HT1080 (cell line): ENCODE results near the gene NLRP11. TPM values are rescaled to one million over a fixed set of nuclear protein-coding genes. Genes with fewer than 3 reads are reported as not detected.
"Not testable (repeated sequence)": the region's sequence is repeated elsewhere in the genome, so short reads cannot be mapped to it uniquely, and the experiment has no call there.

Experiments used
- DNase-seq: peaks from one replicate; pipeline ENCODE4 v3.0.0-alpha.2; 2015; ENCODE audit warnings: low read depth
- total RNA-seq: library from RNA; depleted of rRNA; stranded (reverse); fragments of >200 nt; shearing (Covaris generic); gene quantifications from 2 replicates; pipeline ENCODE4 v1.2.3, GENCODE V29; 2014; rRNA removed

NLRP11 gene
- total RNA-seq, 1 experiment from 2014 or later, result 0.13 TPM

- DNase-seq, result no peak
These were observed 53.5 kb downstream of the NLRP11 start for GRCh38 chr19:55778331-55778730.

DNA sequence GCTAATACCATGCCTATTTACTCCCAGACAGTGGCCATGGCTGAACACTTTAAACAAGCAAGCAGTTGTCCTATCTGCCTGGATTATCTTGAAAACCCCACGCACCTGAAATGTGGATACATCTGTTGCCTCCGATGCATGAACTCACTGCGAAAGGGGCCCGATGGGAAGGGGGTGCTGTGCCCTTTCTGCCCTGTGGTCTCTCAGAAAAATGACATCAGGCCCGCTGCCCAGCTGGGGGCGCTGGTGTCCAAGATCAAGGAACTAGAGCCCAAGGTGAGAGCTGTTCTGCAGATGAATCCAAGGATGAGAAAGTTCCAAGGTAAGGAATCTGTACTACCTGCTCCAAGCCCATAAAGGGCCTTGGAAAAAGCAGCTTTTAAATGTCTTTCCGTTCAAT, 54.3 kb downstream of the NLRP11 start:
- no peak for DNase-seq

GRCh38 chr19:55769632-55770031, 62.2 kb downstream of the NLRP11 start:
- not testable (repeated sequence) for DNase-seq

DNA sequence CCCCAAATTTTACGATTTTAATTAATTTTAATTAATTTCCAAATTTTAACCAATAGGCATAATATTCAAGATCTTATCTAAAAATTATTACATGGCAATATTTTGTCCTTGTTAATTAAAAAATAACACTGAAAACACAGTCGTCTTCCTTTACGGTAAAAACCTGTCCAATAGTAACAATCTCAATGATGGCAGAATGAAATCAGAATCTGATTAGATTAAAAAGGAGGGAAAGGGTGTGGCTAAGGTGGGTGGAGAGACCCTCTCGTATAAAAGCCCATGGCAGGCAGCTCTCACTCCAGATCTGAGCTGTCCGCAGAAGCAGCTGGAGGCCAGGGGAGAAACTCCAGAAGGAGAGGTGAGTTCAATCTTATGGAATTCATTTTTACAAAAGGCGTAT, 63.0 kb downstream of the NLRP11 start, which contains the start of gene RFPL4AL1:
Gene RFPL4AL1, plus strand, starts transcription at position 301 of the 400 bp plus-strand sequence. CDS start 2,687 bp downstream, outside the sequence.
- not testable (repeated sequence) for DNase-seq

GRCh38 chr19:55766466-55766865, 65.3 kb downstream of the NLRP11 start:
- no peak for DNase-seq

GRCh38 chr19:55758797-55759196, 73.0 kb downstream of the NLRP11 start, which contains the start of gene RFPL4A:
Gene RFPL4A, plus strand, starts transcription at chr19:55759097. Its CDS starts 2,704 bp downstream, at chr19:55761801.
- not testable (repeated sequence) for DNase-seq

DNA sequence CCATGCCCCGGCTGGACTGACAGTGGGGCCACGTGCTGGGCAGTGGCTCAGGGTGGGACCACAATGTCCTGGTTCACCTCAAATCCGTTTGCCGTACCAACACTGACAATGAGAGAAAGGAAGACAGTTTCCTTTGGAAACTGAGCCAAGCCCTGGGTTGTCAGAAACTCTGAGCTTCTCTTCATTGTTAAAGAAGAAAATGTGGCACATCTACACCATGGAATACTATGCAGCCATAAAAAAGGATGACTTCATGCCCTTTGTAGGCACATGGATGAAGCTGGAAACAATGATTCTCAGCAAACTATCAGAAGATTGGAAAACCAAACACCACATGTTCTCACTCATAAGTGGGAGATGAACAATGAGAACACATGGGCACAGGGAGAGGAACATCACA, 75.0 kb downstream of the NLRP11 start:
- not testable (repeated sequence) for DNase-seq

- no peak for DNase-seq
These were observed 78.4 kb downstream of the NLRP11 start for GRCh38 chr19:55753401-55753800.

DNA sequence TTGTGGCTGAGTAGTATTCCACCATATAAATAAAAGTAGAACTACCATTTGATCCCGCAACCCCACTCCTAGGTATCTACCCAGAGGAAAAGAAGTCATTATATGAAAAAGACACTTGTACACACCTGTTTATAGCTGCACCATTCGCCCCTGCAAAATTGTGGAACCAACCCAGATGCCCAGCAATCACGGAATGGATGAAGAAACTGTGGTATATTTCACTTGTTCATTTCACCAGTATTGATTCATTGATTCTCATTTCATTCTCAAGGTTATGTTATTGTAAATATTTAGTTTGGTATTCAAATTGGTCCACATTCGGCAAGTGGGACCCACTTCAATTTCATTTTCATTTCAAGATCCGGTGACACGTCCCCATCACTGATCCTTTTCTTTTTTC, 81.1 kb downstream of the NLRP11 start:
- DNase-seq, result no peak

DNA sequence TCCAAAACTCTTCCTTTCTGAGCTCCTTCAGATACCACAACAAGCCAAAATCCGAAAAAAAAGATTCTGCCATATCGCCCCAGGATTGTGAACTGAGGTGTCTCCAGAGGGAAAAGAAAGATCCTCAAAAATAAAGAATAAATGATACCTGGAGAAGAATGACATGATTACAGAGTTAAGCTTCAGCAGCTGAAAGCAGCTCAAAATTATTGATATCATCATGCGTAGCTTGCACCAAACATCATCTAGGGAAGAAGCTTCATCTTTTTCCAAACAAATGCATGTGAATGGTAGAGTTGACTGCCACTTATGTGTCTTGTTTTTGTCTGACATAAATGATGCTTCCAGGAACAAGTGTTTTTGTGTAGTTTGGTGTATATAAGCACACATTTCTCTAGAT, 93.5 kb downstream of the NLRP11 start, which contains the start of gene NLRP9:
Gene NLRP9, minus strand, starts transcription at position 101 of the 400 bp plus-strand sequence. Its CDS starts 28 bp downstream, at position 73.
- DNase-seq, result no peak

Other genes starting within 250 kb of the NLRP11 start
- gene FIZ1, start 232.5 kb downstream of the NLRP11 start, total RNA-seq, result 6.0 and 10.0 TPM in 2 replicates
- 18.8 and 26.2 TPM in 2 replicates for gene ZNF524, start 231.7 kb downstream of the NLRP11 start, total RNA-seq
- gene ZNF865, start 226.4 kb downstream of the NLRP11 start, total RNA-seq, result 2.2 and 3.8 TPM in 2 replicates
- gene ZNF784, start 207.4 kb downstream of the NLRP11 start, total RNA-seq, result 4.1 and 6.1 TPM in 2 replicates
- 16.5 and 55.3 TPM in 2 replicates for gene ZNF580, start 191.0 kb downstream of the NLRP11 start, total RNA-seq
- 23.7 and 29.5 TPM in 2 replicates for gene ZNF581, start 188.3 kb downstream of the NLRP11 start, total RNA-seq
- gene CCDC106, start 183.8 kb downstream of the NLRP11 start, total RNA-seq, result 14.0 and 17.6 TPM in 2 replicates
- 334 and 352 TPM in 2 replicates for gene U2AF2, start 177.0 kb downstream of the NLRP11 start, total RNA-seq
- 97.4 and 122 TPM in 2 replicates for gene EPN1, start 156.8 kb downstream of the NLRP11 start, total RNA-seq
- not detected in 2 replicates for gene NLRP9, start 93.6 kb downstream of the NLRP11 start, total RNA-seq
- 0.13 and 0.18 TPM in 2 replicates for gene RFPL4A, start 72.9 kb downstream of the NLRP11 start, total RNA-seq
- not detected in 2 replicates for gene RFPL4AL1, start 62.9 kb downstream of the NLRP11 start, total RNA-seq
- not detected in 2 replicates for gene NLRP4, start 4.5 kb upstream of the NLRP11 start, total RNA-seq
- gene NLRP13, start 100.3 kb upstream of the NLRP11 start, total RNA-seq, result not detected in 2 replicates
- not detected in 2 replicates for gene NLRP8, start 115.8 kb upstream of the NLRP11 start, total RNA-seq
- gene NLRP5, start 154.8 kb upstream of the NLRP11 start, total RNA-seq, result not detected in 2 replicates